A549 (cell line): ENCODE results near the gene PARM1. TPM values are rescaled to one million over a fixed set of nuclear protein-coding genes. Genes with fewer than 3 reads are reported as not detected.

Experiments
- ATAC-seq, 2 experiments: fragments of 200-7000 bp in 1 of 2; fragments of >200 bp in 1 of 2; cut with Nextera tagmentation in 1 of 2; cut with Tn5 transposase in 1 of 2; 3 replicates each; pipeline versions ENCODE4 v1.8.0 to v1.9.1; 2018 to 2020; ENCODE audit warnings: mild to moderate bottlenecking in 1 of 2, moderate library complexity in 1 of 2
- CTCF ChIA-PET: fragments of 300-600 bp; sonication (Branson Sonifier 250); formaldehyde crosslinking; extraction: SDS; loops from one replicate; lab custom pipeline; 2021; ENCODE audit warnings: antibody characterized with exemption, inconsistent platforms; lab: Yijun Ruan, JAX
- POLR2A ChIA-PET: fragments of 350-600 bp; formaldehyde crosslinking; extraction: SDS; loops from one replicate; lab custom pipeline; 2021; ENCODE audit warnings: antibody characterized with exemption, inconsistent platforms; lab: Yijun Ruan, JAX
- DNase-seq, 2 experiments: peaks; one replicate each; pipeline versions ENCODE4 v3.0.0 to v3.0.0-alpha.2; 2011 to 2016; ENCODE audit warnings: low read depth in 1 of 2, low spot score in 1 of 2
- FAIRE-seq: peaks from 2 replicates; lab custom pipeline; 2011; peaks lifted over from hg19 to GRCh38; lab: Jason Lieb, UNC
- H3K27ac ChIP-seq, 2 experiments: fragments of >200 bp; sonication (Bioruptor Twin); formaldehyde crosslinking; 3 replicates each; pipeline ENCODE4 v1.5.1; 2016 to 2017
- H3K4me1 ChIP-seq: fragments of >200 bp; sonication (Bioruptor Twin); formaldehyde crosslinking; 3 replicates; pipeline ENCODE4 v1.6.1; 2016
- H3K4me2 ChIP-seq: fragments of >200 bp; sonication (Bioruptor Twin); formaldehyde crosslinking; 3 replicates; pipeline ENCODE4 v1.6.1; 2016
- H3K4me3 ChIP-seq: fragments of >200 bp; sonication (Bioruptor Twin); formaldehyde crosslinking; 3 replicates; pipeline ENCODE4 v1.5.1; 2016
- H3K9me3 ChIP-seq: fragments of >200 bp; sonication (Bioruptor Twin); formaldehyde crosslinking; 3 replicates; pipeline ENCODE4 v1.6.1; 2016
- BHLHE40 ChIP-seq: IDR thresholded peaks from 2 replicates; pipeline ENCODE4 v1.6.1; 2012; ENCODE audit warnings: low read depth, low read length, inconsistent platforms
- HOXB5 ChIP-seq: fragments of 250-450 bp; sonication (Bioruptor Pico); IDR thresholded peaks from 2 replicates; pipeline ENCODE4 v1.5.0; 2020; ENCODE audit warnings: mild to moderate bottlenecking, moderate library complexity
- JUN ChIP-seq, 2 experiments: fragments of >200 bp; sonication (Bioruptor Twin); formaldehyde crosslinking; IDR thresholded peaks; 2 replicates in 1 of 2; 3 replicates in 1 of 2; pipeline ENCODE4 v1.6.1; 2016 to 2017
- JUNB ChIP-seq: fragments of >200 bp; sonication (Bioruptor Twin); formaldehyde crosslinking; IDR thresholded peaks from 2 replicates; pipeline ENCODE4 v1.6.1; 2016
- KDM1A ChIP-seq: fragments of 200-600 bp; sonication (generic); IDR thresholded peaks from 2 replicates; pipeline ENCODE4 v1.6.1; 2016; ENCODE audit warnings: low read depth, mild to moderate bottlenecking
- MAFK ChIP-seq: fragments of 450-650 bp; IDR thresholded peaks from 2 replicates; pipeline ENCODE4 v1.6.1; 2014; ENCODE audit not compliant: partially characterized antibody
- MAZ ChIP-seq: fragments of 150-350 bp; IDR thresholded peaks from 2 replicates; pipeline ENCODE4 v1.6.1; 2014; ENCODE audit warnings: antibody characterized with exemption, low read depth, low read length, borderline replicate concordance
- PHF8 ChIP-seq: fragments of 200-600 bp; sonication (generic); IDR thresholded peaks from 2 replicates; pipeline ENCODE4 v1.6.1; 2016; ENCODE audit warnings: low read depth, mild to moderate bottlenecking, antibody characterized with exemption, moderate library complexity, borderline replicate concordance
- RFX5 ChIP-seq: fragments of 450-650 bp; IDR thresholded peaks from 2 replicates; pipeline ENCODE4 v1.7.1; 2014; ENCODE audit warnings: antibody characterized with exemption, mild to moderate bottlenecking, moderate library complexity
- SREBF2 ChIP-seq: fragments of 450-650 bp; IDR thresholded peaks from 2 replicates; pipeline ENCODE4 v1.6.1; 2014; ENCODE audit warnings: mild to moderate bottlenecking, moderate library complexity
- TFCP2L1 ChIP-seq: fragments of 250-450 bp; sonication (Bioruptor Pico); IDR thresholded peaks from 2 replicates; pipeline ENCODE4 v1.5.0; 2021; ENCODE audit warnings: mild to moderate bottlenecking
- WGBS: methylation state at CpG from one replicate; pipeline ENCODE4 v1.1.6; 2017; ENCODE audit errors: missing lambda C conversion rate; 5-methylcytosine and 5-hydroxymethylcytosine counted together
- polyA plus RNA-seq, 4 experiments: library from polyadenylated mRNA; depleted of rRNA in 3 of 4; stranded (reverse); fragments of >200 nt; fragmentation: RNase III in 1 of 4; extraction: RNeasy Plus Mini Kit Qiagen cat#74134 plus additional on column Dnase treatment in 1 of 4; gene quantifications; 2 replicates in 3 of 4; 3 replicates in 1 of 4; pipeline ENCODE4 v1.2.3, GENCODE V29; 2011 to 2017
- TF ChIP-seq, protein P1 (sequence below): fragments of 200-600 bp; sonication (generic); IDR thresholded peaks from 2 replicates; pipeline ENCODE4 v1.6.1; 2016; ENCODE audit warnings: antibody characterized with exemption, mild to moderate bottlenecking, moderate library complexity
- TF ChIP-seq, protein P2 (sequence below): fragments of 250-450 bp; sonication (Bioruptor Pico); IDR thresholded peaks from 2 replicates; pipeline ENCODE4 v1.5.0; 2020; ENCODE audit warnings: low read depth, mild to moderate bottlenecking, moderate library complexity
- TF ChIP-seq, protein P3 (sequence below): fragments of >200 bp; sonication (Bioruptor Twin); formaldehyde crosslinking; IDR thresholded peaks from 3 replicates; pipeline ENCODE4 v1.6.1; 2016
- TF ChIP-seq, protein P4 (sequence below): fragments of >200 bp; sonication (Bioruptor Twin); formaldehyde crosslinking; IDR thresholded peaks from 2 replicates; pipeline ENCODE4 v1.6.1; 2016

Gene PARM1
- polyA plus RNA-seq, 2 of the 4 experiments (the other 2 are of a cell fraction): 0.37 to 2.5 TPM

DNA sequence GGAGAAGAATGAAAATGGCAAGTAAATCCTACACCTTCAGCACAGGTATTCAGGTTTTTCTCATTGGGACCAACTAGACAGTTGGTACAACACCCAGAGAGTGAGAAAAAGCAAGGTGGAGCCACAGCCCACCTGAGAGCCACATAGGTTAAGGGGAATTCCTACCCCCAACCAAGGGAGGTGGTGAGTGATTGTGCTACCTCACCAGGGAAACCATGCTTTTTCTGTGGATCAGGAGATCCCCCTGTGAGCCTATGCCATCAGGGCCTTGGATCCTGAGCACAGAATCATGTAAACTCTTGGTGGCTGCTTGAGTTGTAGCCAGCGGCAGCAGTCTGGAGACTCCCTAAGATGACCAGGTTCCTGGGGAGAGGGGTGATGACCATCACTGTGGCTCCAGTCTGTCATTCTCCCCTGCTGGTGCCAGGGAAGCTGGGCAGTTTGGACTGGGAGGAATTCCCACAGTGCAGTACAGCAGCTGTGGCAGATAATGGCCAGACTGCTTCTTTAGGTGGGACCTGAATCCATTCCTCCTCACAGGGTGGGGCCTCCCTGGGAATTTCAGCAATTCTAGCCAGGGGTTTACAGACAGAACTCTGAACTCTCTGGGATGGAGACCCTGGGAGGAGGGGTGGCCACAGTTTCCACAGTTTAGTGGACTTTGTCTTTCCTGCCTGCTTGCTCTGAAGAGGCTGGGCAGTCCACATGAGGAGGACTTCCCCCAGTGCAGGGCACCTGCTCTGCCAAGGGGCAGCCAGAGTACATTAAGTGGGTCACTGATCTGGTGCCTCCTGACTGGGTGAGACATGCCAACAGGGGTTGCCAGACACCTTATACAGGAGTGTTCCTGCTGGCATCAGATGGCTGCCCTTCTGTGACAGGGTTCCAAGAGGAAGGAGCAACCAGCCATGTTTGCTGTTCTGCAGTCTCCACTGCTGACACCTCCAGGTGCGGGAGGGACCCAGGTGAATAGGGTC is 43.2 kb downstream of the PARM1 start:
- CTCF ChIA-PET: no interaction called here
- H3K4me1 ChIP-seq: no peaks in the 10 kb centered on the region
- POLR2A ChIA-PET: no interaction called here
- FAIRE-seq: no peak
- no peak for TF ChIP-seq MAZ
- no peak overlapping the region for H3K27ac ChIP-seq
- WGBS: no CpG with 5 or more reads among the region's 2 CpGs
- no peak for DNase-seq
- H3K9me3 ChIP-seq: no peaks in the 10 kb centered on the region
- no peak overlapping the region for H3K4me3 ChIP-seq
- H3K4me2 ChIP-seq: no peak overlapping the region
- ATAC-seq: no peak

DNA sequence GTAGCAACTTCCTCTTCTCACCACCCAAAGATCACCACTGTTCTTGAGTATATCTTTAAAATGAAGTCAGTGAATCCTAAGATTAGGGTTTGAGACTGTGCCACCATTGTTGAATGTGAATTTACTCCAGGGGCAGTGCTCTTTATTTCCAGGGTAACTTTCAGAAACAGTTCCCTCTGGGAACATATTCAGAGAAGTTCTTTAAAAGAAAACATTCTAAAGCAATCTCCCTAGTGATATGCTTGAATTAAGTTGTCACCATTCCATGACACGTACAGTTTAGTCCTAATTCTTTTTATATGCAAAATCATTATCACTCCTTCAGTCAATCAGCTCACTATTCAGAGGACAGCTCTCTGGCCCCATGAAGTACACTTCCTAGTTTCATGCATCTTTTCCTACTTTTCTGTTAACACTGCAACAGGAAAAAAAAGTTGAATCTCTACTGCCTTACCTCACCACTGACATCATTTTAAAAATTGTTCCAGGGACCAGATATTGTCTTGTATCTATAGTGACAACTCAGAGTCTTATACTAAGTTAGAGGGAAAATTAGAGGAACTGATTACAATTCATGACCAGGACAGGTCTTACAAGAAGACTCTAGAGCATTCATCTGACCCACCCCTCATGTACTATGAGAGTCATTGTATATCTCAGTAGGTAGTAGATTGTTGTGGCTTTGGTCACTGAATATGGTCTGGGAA is 49.8 kb downstream of the PARM1 start:
- H3K27ac ChIP-seq: no peak overlapping the region
- CTCF ChIA-PET: no interaction called here
- DNase-seq (no peak), FAIRE-seq (no peak), ATAC-seq (no peak)
- H3K4me2 ChIP-seq: no peak overlapping the region
- WGBS: 44% methylated on average over 1 of the region's 1 CpG
- H3K4me1 ChIP-seq: no peaks in the 10 kb centered on the region
- POLR2A ChIA-PET: no interaction called here
- H3K9me3 ChIP-seq: no peaks in the 10 kb centered on the region
- H3K4me3 ChIP-seq: no peak overlapping the region
- no peak for TF ChIP-seq TFCP2L1 (CRISPR knock-in tag)
- TF ChIP-seq, protein P1, sequence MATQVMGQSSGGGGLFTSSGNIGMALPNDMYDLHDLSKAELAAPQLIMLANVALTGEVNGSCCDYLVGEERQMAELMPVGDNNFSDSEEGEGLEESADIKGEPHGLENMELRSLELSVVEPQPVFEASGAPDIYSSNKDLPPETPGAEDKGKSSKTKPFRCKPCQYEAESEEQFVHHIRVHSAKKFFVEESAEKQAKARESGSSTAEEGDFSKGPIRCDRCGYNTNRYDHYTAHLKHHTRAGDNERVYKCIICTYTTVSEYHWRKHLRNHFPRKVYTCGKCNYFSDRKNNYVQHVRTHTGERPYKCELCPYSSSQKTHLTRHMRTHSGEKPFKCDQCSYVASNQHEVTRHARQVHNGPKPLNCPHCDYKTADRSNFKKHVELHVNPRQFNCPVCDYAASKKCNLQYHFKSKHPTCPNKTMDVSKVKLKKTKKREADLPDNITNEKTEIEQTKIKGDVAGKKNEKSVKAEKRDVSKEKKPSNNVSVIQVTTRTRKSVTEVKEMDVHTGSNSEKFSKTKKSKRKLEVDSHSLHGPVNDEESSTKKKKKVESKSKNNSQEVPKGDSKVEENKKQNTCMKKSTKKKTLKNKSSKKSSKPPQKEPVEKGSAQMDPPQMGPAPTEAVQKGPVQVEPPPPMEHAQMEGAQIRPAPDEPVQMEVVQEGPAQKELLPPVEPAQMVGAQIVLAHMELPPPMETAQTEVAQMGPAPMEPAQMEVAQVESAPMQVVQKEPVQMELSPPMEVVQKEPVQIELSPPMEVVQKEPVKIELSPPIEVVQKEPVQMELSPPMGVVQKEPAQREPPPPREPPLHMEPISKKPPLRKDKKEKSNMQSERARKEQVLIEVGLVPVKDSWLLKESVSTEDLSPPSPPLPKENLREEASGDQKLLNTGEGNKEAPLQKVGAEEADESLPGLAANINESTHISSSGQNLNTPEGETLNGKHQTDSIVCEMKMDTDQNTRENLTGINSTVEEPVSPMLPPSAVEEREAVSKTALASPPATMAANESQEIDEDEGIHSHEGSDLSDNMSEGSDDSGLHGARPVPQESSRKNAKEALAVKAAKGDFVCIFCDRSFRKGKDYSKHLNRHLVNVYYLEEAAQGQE: no peak
- no peak for TF ChIP-seq HOXB5 (CRISPR knock-in tag)
- TF ChIP-seq BHLHE40: no peak
- TF ChIP-seq RFX5: no peak
- no peak for TF ChIP-seq PHF8
- no peak for TF ChIP-seq JUNB
- TF ChIP-seq MAFK: no peak
- no peak for TF ChIP-seq MAZ

DNA sequence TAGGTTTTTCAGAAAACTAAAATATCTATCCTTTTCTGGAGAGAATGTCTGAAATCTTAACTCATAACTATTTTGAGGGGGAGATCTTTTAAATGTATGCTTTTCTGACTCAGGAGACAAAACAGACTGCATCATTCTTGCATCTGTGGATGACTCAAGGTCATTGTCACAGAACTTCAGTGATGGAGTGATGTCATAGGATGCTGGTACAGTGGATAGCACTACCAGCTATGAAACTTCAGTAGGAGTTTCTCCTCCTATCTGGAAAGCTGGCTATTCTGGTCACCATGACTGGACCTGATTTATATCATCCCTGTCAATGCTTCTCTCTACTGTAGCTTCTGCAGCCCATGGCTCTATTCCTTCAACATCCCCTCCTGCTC is 50.3 kb downstream of the PARM1 start:
- Histone ChIP-seq H3K4me2 (no peak overlapping the region), H3K9me3 (no peaks in the 10 kb centered on the region), H3K4me3 (no peak overlapping the region), H3K27ac (no peak overlapping the region), H3K4me1 (no peaks in the 10 kb centered on the region)
- DNase-seq (no peak), FAIRE-seq (no peak), ATAC-seq (no peak)
- CTCF ChIA-PET: no interaction called here
- POLR2A ChIA-PET: no interaction called here
- TF ChIP-seq KDM1A (no peak), SREBF2 (no peak), JUN (IDR thresholded peaks at IDR 0.05) (no peak), HOXB5 (CRISPR knock-in tag) (no peak)
- TF ChIP-seq, protein P2, sequence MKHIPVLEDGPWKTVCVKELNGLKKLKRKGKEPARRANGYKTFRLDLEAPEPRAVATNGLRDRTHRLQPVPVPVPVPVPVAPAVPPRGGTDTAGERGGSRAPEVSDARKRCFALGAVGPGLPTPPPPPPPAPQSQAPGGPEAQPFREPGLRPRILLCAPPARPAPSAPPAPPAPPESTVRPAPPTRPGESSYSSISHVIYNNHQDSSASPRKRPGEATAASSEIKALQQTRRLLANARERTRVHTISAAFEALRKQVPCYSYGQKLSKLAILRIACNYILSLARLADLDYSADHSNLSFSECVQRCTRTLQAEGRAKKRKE (CRISPR knock-in tag): no peak
- TF ChIP-seq, protein P3, sequence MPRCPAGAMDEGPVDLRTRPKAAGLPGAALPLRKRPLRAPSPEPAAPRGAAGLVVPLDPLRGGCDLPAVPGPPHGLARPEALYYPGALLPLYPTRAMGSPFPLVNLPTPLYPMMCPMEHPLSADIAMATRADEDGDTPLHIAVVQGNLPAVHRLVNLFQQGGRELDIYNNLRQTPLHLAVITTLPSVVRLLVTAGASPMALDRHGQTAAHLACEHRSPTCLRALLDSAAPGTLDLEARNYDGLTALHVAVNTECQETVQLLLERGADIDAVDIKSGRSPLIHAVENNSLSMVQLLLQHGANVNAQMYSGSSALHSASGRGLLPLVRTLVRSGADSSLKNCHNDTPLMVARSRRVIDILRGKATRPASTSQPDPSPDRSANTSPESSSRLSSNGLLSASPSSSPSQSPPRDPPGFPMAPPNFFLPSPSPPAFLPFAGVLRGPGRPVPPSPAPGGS: no peak
- TF ChIP-seq, protein P4, sequence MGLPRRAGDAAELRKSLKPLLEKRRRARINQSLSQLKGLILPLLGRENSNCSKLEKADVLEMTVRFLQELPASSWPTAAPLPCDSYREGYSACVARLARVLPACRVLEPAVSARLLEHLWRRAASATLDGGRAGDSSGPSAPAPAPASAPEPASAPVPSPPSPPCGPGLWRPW: no peak
- TF ChIP-seq, protein P1: no peak
